ENCODE results near the gene PAX5.

Gene PAX5

DNA sequence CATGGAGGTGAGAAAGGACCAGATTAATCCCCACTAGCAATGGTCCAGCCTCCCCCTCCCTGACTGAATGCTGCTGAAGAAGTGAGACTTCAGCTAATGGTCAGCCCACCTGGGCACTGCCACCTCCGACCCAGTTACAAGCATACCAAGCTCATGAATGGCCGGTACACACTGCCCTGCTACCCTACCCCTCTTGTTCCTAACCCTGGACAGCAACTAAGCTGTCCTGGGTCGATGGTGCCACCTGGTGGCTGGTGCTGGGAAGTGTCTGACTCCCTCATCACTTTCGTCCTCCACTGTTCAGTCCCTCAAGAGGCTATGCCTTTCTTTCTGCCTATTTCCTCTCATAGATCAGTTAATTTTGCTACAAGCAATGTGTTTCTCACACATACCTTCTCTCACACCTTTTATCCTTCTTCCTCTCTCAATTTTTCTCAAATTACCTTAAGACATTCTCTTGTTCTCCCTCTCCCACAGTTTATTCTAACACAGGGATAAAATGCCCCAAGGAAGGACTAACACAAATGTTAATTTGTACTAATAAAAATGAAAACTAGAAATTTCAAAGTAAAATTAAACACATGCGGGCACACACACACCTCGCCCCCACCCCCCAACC, 42.4 kb downstream of the PAX5 start (continued):
- TF ChIP-seq, protein P1, sequence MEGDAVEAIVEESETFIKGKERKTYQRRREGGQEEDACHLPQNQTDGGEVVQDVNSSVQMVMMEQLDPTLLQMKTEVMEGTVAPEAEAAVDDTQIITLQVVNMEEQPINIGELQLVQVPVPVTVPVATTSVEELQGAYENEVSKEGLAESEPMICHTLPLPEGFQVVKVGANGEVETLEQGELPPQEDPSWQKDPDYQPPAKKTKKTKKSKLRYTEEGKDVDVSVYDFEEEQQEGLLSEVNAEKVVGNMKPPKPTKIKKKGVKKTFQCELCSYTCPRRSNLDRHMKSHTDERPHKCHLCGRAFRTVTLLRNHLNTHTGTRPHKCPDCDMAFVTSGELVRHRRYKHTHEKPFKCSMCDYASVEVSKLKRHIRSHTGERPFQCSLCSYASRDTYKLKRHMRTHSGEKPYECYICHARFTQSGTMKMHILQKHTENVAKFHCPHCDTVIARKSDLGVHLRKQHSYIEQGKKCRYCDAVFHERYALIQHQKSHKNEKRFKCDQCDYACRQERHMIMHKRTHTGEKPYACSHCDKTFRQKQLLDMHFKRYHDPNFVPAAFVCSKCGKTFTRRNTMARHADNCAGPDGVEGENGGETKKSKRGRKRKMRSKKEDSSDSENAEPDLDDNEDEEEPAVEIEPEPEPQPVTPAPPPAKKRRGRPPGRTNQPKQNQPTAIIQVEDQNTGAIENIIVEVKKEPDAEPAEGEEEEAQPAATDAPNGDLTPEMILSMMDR (tag by site-specific recombination; IDR thresholded peaks at IDR 0.05), result peak; percentile 59
- peak; percentile 78 for TF ChIP-seq SETDB1 (IDR thresholded peaks at IDR 0.05; ENCODE audit: insufficient read length, low read length)
- TF ChIP-seq ZNF707 (tag by site-specific recombination; IDR thresholded peaks at IDR 0.05), result no peak
- peak; percentile 75; the same call in 1 of the 2 replicates for TF ChIP-seq TRIM28 (IDR thresholded peaks at IDR 0.05; ENCODE audit: borderline replicate concordance, low read length)

DNA sequence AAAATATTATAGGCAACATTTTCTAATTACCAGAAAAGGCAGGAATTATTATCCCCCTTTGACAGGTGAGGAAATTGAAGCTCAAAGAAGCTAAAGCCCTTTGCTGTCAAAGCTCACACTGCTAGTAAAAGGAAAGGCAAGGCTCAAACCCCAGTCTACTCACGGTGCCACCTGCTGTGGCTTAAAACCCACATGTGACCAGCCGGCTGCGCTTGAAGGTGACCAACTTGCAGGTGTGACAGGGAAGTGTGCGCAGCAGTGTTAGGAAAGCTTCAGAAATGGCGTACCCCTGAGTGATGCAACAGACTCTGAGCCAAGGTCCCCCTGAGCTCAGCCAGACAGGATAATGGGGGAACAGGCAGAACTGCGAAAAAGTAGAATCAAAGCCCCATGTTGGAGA, 45.2 kb downstream of the PAX5 start:
- CTCF ChIA-PET, result interaction anchor here (0.6 to 17.1 kb wide), 9 partner anchors 7 to 377 kb away, joined by 3 to 448 read pairs (median 5); no protein-coding TSS in a partner anchor

DNA sequence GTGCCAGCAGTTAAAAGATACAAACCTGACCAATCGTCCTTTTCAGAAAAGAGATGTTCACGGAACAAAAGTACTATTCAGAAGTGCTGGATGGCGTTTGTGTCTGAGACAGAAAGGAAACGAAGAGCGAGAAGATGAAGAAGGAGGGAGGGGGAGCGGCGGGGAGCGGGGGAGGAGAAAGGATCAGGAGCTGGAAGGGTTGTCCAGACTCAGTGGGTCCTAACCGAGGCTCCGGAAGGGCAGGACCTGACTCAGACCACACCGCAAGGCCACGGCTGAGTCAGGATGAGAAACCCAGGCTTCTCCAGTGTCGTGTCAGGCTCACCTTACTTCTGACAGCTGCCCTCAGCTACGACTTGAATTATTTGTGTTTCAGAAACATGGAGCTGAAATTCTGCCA, 46.2 kb downstream of the PAX5 start:
- H3K4me3 ChIP-seq (ENCODE audit: low read depth, low read length), result no peak overlapping the region
- no peak for TF ChIP-seq RBAK (tag by site-specific recombination; IDR thresholded peaks at IDR 0.05)
- TF ChIP-seq, protein P2, sequence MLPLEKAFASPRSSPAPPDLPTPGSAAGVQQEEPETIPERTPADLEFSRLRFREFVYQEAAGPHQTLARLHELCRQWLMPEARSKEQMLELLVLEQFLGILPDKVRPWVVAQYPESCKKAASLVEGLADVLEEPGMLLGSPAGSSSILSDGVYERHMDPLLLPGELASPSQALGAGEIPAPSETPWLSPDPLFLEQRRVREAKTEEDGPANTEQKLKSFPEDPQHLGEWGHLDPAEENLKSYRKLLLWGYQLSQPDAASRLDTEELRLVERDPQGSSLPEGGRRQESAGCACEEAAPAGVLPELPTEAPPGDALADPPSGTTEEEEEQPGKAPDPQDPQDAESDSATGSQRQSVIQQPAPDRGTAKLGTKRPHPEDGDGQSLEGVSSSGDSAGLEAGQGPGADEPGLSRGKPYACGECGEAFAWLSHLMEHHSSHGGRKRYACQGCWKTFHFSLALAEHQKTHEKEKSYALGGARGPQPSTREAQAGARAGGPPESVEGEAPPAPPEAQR (tag by site-specific recombination; IDR thresholded peaks at IDR 0.05), result no peak
- no peak for TF ChIP-seq ZNF658 (tag by site-specific recombination; IDR thresholded peaks at IDR 0.05)
- no peak for TF ChIP-seq ZNF776 (tag by site-specific recombination; IDR thresholded peaks at IDR 0.05; ENCODE audit: borderline replicate concordance)
- TF ChIP-seq ZSCAN23 (tag by site-specific recombination; IDR thresholded peaks at IDR 0.05), result no peak
- no peak for TF ChIP-seq YY1 (tag by site-specific recombination; IDR thresholded peaks at IDR 0.05)
- TF ChIP-seq ZNF37A (tag by site-specific recombination; IDR thresholded peaks at IDR 0.05), result no peak
- TF ChIP-seq ZNF571 (tag by site-specific recombination; IDR thresholded peaks at IDR 0.05), result no peak
- TF ChIP-seq ZNF324 (tag by site-specific recombination; IDR thresholded peaks at IDR 0.05), result no peak
- no peak for TF ChIP-seq ZNF140 (tag by site-specific recombination; IDR thresholded peaks at IDR 0.05)
- no peak for TF ChIP-seq FEZF1 (tag by site-specific recombination; IDR thresholded peaks at IDR 0.05)
- no peak for TF ChIP-seq ZNF2 (tag by site-specific recombination; IDR thresholded peaks at IDR 0.05)
- TF ChIP-seq, protein P3, sequence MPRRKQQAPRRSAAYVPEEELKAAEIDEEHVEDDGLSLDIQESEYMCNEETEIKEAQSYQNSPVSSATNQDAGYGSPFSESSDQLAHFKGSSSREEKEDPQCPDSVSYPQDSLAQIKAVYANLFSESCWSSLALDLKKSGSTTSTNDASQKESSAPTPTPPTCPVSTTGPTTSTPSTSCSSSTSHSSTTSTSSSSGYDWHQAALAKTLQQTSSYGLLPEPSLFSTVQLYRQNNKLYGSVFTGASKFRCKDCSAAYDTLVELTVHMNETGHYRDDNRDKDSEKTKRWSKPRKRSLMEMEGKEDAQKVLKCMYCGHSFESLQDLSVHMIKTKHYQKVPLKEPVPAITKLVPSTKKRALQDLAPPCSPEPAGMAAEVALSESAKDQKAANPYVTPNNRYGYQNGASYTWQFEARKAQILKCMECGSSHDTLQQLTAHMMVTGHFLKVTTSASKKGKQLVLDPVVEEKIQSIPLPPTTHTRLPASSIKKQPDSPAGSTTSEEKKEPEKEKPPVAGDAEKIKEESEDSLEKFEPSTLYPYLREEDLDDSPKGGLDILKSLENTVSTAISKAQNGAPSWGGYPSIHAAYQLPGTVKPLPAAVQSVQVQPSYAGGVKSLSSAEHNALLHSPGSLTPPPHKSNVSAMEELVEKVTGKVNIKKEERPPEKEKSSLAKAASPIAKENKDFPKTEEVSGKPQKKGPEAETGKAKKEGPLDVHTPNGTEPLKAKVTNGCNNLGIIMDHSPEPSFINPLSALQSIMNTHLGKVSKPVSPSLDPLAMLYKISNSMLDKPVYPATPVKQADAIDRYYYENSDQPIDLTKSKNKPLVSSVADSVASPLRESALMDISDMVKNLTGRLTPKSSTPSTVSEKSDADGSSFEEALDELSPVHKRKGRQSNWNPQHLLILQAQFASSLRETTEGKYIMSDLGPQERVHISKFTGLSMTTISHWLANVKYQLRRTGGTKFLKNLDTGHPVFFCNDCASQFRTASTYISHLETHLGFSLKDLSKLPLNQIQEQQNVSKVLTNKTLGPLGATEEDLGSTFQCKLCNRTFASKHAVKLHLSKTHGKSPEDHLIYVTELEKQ (tag by site-specific recombination; IDR thresholded peaks at IDR 0.05; ENCODE audit: borderline replicate concordance), result no peak
- no peak for TF ChIP-seq ZBTB21 (tag by site-specific recombination; IDR thresholded peaks at IDR 0.05)
- TF ChIP-seq, protein P4, sequence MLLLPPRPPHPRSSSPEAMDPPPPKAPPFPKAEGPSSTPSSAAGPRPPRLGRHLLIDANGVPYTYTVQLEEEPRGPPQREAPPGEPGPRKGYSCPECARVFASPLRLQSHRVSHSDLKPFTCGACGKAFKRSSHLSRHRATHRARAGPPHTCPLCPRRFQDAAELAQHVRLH (tag by site-specific recombination; IDR thresholded peaks at IDR 0.05), result no peak
- TF ChIP-seq ZIC2 (tag by site-specific recombination; IDR thresholded peaks at IDR 0.05), result no peak
- no peaks in the 10 kb centered on the region for H3K4me1 ChIP-seq (ENCODE audit: control insufficient read depth, insufficient read depth, low read length)
- H3K27ac ChIP-seq (ENCODE audit: extremely low read depth, low read depth, low read length), result no peak overlapping the region
- ChIA-PET CTCF (interaction anchor here (0.6 to 17.1 kb wide), 5 partner anchors 76 to 207 kb away, joined by 3 to 448 read pairs (median 4); no protein-coding TSS in a partner anchor), POLR2A (interaction anchor here (0.6 to 1.3 kb wide), 2 partner anchors 115 to 1249 kb away, joined by 4 to 6 read pairs; no protein-coding TSS in a partner anchor)
- no peaks in the 10 kb centered on the region for H3K36me3 ChIP-seq (ENCODE audit: control insufficient read depth in 2 of 2, insufficient read depth in 1 of 2, low read length in 2 of 2)
- no peaks in the 10 kb centered on the region for H3K9me3 ChIP-seq (ENCODE audit: control insufficient read depth, insufficient read depth, low read depth, low read length)

More for the DNA sequence above, 45.2 kb downstream of the PAX5 start:
- TF ChIP-seq ZBTB17 (tag by site-specific recombination; IDR thresholded peaks at IDR 0.05) (no peak), SCRT1 (tag by site-specific recombination; IDR thresholded peaks at IDR 0.05; ENCODE audit: borderline replicate concordance) (no peak), ZNF37A (tag by site-specific recombination; IDR thresholded peaks at IDR 0.05) (no peak), MEIS1 (CRISPR knock-in tag; IDR thresholded peaks at IDR 0.05; ENCODE audit: borderline replicate concordance) (no peak), ZNF324 (tag by site-specific recombination; IDR thresholded peaks at IDR 0.05) (no peak), ZNF791 (tag by site-specific recombination; IDR thresholded peaks at IDR 0.05) (no peak), ZNF214 (tag by site-specific recombination; IDR thresholded peaks at IDR 0.05; ENCODE audit: borderline replicate concordance) (no peak), ZNF391 (tag by site-specific recombination; IDR thresholded peaks at IDR 0.05; ENCODE audit: borderline replicate concordance, low read depth) (no peak)
- TF ChIP-seq, protein P5, sequence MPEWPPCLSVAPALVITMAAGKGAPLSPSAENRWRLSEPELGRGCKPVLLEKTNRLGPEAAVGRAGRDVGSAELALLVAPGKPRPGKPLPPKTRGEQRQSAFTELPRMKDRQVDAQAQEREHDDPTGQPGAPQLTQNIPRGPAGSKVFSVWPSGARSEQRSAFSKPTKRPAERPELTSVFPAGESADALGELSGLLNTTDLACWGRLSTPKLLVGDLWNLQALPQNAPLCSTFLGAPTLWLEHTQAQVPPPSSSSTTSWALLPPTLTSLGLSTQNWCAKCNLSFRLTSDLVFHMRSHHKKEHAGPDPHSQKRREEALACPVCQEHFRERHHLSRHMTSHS (tag by site-specific recombination; IDR thresholded peaks at IDR 0.05), result no peak
- Histone ChIP-seq H3K4me3 (ENCODE audit: low read depth, low read length) (no peak overlapping the region), H3K4me1 (ENCODE audit: control insufficient read depth, insufficient read depth, low read length) (no peaks in the 10 kb centered on the region), H3K9me3 (ENCODE audit: control insufficient read depth, insufficient read depth, low read depth, low read length) (no peaks in the 10 kb centered on the region), H3K36me3 (ENCODE audit: control insufficient read depth in 2 of 2, insufficient read depth in 1 of 2, low read length in 2 of 2) (no peaks in the 10 kb centered on the region), H3K27ac (ENCODE audit: extremely low read depth, low read depth, low read length) (no peak overlapping the region)
- POLR2A ChIA-PET, result interaction anchor here (0.6 to 1.3 kb wide), 2 partner anchors 79 to 116 kb away, joined by 5 to 6 read pairs; no protein-coding TSS in a partner anchor

Data from HEK293 (cell line).